ENCODE data around the gene ANKRD12.

Gene ANKRD12

GRCh38 chr18:9297007-9297393 is 160.4 kb downstream of the ANKRD12 start:
- H3K27me3 ChIP-seq (ENCODE audit: insufficient read depth, low read length), result peaks cover 4% of the 10 kb centered on the region; the same call in 1 of the 2 replicates
- H3K79me2 ChIP-seq (ENCODE audit: insufficient read depth, low read length), result no peaks in the 10 kb centered on the region

GRCh38 chr18:9304388-9305070 is 167.9 kb downstream of the ANKRD12 start:
- H3K4me3 ChIP-seq (ENCODE audit: low read depth, low read length, poor library complexity, severe bottlenecking), result no peak overlapping the region
- H3K27ac ChIP-seq (ENCODE audit: low read depth, low read length, poor library complexity, severe bottlenecking), result no peak overlapping the region
- peaks cover 4% of the 10 kb centered on the region; the same call in 1 of the 2 replicates for H3K27me3 ChIP-seq (ENCODE audit: insufficient read depth, low read length)
- no peaks in the 10 kb centered on the region for H3K79me2 ChIP-seq (ENCODE audit: insufficient read depth, low read length)
- no peak overlapping the region for H3K9ac ChIP-seq (ENCODE audit: low read length)
- 0 out of 2 replicates have a peak, but pooled peaks cover 3% of the 10 kb centered on the region for H3K9me3 ChIP-seq (ENCODE audit: low read length)
- TF ChIP-seq CTCF (IDR thresholded peaks at IDR 0.05; ENCODE audit: low read length) (no peak), EZH2 (IDR thresholded peaks at IDR 0.05; ENCODE audit: borderline replicate concordance, low read length) (no peak)
- no peaks in the 10 kb centered on the region for H3F3A ChIP-seq (ENCODE audit: insufficient read depth, low read length)
- H4K20me1 ChIP-seq (ENCODE audit: insufficient read depth, low read length), result no peaks in the 10 kb centered on the region
- no peak overlapping the region for H2AFZ ChIP-seq (ENCODE audit: low read length)
- H3K4me1 ChIP-seq (ENCODE audit: insufficient read depth, low read length, severe bottlenecking), result no peaks in the 10 kb centered on the region
- no peak overlapping the region for H3K4me2 ChIP-seq (ENCODE audit: low read length)
- H3K36me3 ChIP-seq (ENCODE audit: insufficient read depth, low read length), result no peaks in the 10 kb centered on the region
- no peaks in the 10 kb centered on the region for H3K9me2 ChIP-seq (ENCODE audit: low read depth, low read length)

More at GRCh38 chr18:9297007-9297393, 160.4 kb downstream of the ANKRD12 start:
- Histone ChIP-seq H3K4me2 (ENCODE audit: low read length) (no peak overlapping the region), H3K4me3 (ENCODE audit: low read depth, low read length, poor library complexity, severe bottlenecking) (no peak overlapping the region), H3K9me2 (ENCODE audit: low read depth, low read length) (no peaks in the 10 kb centered on the region), H4K20me1 (ENCODE audit: insufficient read depth, low read length) (no peaks in the 10 kb centered on the region), H2AFZ (ENCODE audit: low read length) (no peak overlapping the region), H3K4me1 (ENCODE audit: insufficient read depth, low read length, severe bottlenecking) (no peaks in the 10 kb centered on the region), H3K27ac (ENCODE audit: low read depth, low read length, poor library complexity, severe bottlenecking) (no peak overlapping the region), H3K9ac (ENCODE audit: low read length) (no peak overlapping the region), H3K9me3 (ENCODE audit: low read length) (peaks cover 10% of the 10 kb centered on the region; the same call in 1 of the 2 replicates), H3F3A (ENCODE audit: insufficient read depth, low read length) (no peaks in the 10 kb centered on the region), H3K36me3 (ENCODE audit: insufficient read depth, low read length) (no peaks in the 10 kb centered on the region)
- TF ChIP-seq EZH2 (IDR thresholded peaks at IDR 0.05; ENCODE audit: borderline replicate concordance, low read length), result no peak
- no peak for TF ChIP-seq CTCF (IDR thresholded peaks at IDR 0.05; ENCODE audit: low read length)

GRCh38 chr18:9319333-9319732 is 182.8 kb downstream of the ANKRD12 start:
- Histone ChIP-seq H3K27ac (ENCODE audit: low read depth, low read length, poor library complexity, severe bottlenecking) (no peak overlapping the region), H3K4me3 (ENCODE audit: low read depth, low read length, poor library complexity, severe bottlenecking) (no peak overlapping the region), H3K4me1 (ENCODE audit: insufficient read depth, low read length, severe bottlenecking) (no peaks in the 10 kb centered on the region), H3K9ac (ENCODE audit: low read length) (no peak overlapping the region), H3K4me2 (ENCODE audit: low read length) (no peak overlapping the region), H2AFZ (ENCODE audit: low read length) (no peak overlapping the region), H3K36me3 (ENCODE audit: insufficient read depth, low read length) (no peaks in the 10 kb centered on the region), H3K9me3 (ENCODE audit: low read length) (no peaks in the 10 kb centered on the region), H4K20me1 (ENCODE audit: insufficient read depth, low read length) (no peaks in the 10 kb centered on the region), H3F3A (ENCODE audit: insufficient read depth, low read length) (no peaks in the 10 kb centered on the region), H3K27me3 (ENCODE audit: insufficient read depth, low read length) (no peaks in the 10 kb centered on the region), H3K79me2 (ENCODE audit: insufficient read depth, low read length) (no peaks in the 10 kb centered on the region), H3K9me2 (ENCODE audit: low read depth, low read length) (no peaks in the 10 kb centered on the region)
- TF ChIP-seq EZH2 (IDR thresholded peaks at IDR 0.05; ENCODE audit: borderline replicate concordance, low read length) (no peak), CTCF (IDR thresholded peaks at IDR 0.05; ENCODE audit: low read length) (no peak)

Data from OCI-LY1 (cell line).